Heart left ventricle (tissue), 16 donors: Measurements from ENCODE around the gene GOSR2. TPM values are rescaled to one million over a fixed set of nuclear protein-coding genes. Genes with fewer than 3 reads are reported as not detected.

Source experiments
- ATAC-seq, 4 donors: fragments of 200-7000 bp; cut with Tn5 transposase; one replicate each; pipeline ENCODE4 v1.9.1; 2020 to 2022; ENCODE audit warnings: moderate library complexity in 4 of 4, mild to moderate bottlenecking in 3 of 4, moderate number of reproducible peaks in 1 of 4
- DNase-seq, 5 donors: peaks; one replicate each; pipeline ENCODE4 v3.0.0-alpha.2; 2020
- H3K27ac ChIP-seq, 12 donors: fragments of 200-600 bp; sonication (generic) in 4 of 12; one replicate each; pipeline versions ENCODE4 v1.5.0 to v1.8.0; 2016 to 2022; ENCODE audit warnings: mild to moderate bottlenecking in 2 of 12
- H3K27me3 ChIP-seq, 9 donors: fragments of 200-600 bp; sonication (generic) in 2 of 9; one replicate each; pipeline versions ENCODE4 v1.5.1 to v1.8.0; 2016 to 2022; ENCODE audit warnings: mild to moderate bottlenecking in 3 of 9
- H3K36me3 ChIP-seq, 9 donors: fragments of 200-600 bp; sonication (generic) in 2 of 9; one replicate each; pipeline versions ENCODE4 v1.5.0 to v1.8.0; 2018 to 2022; ENCODE audit warnings: mild to moderate bottlenecking in 2 of 9
- H3K4me1 ChIP-seq, 12 donors: fragments of 200-600 bp; sonication (generic) in 4 of 12; one replicate each; pipeline versions ENCODE4 v1.5.0 to v1.8.0; 2016 to 2022; ENCODE audit warnings: mild to moderate bottlenecking in 3 of 12
- H3K4me3 ChIP-seq, 12 donors: fragments of 200-600 bp; sonication (generic) in 4 of 12; one replicate each; pipeline versions ENCODE4 v1.5.0 to v1.8.0; 2017 to 2022; ENCODE audit warnings: mild to moderate bottlenecking in 9 of 12, moderate library complexity in 4 of 12
- H3K9me3 ChIP-seq, 12 donors: fragments of 200-600 bp; sonication (generic) in 4 of 12; one replicate each; pipeline versions ENCODE4 v1.5.0 to v1.8.0; 2016 to 2022; ENCODE audit warnings: mild to moderate bottlenecking in 1 of 12
- CTCF ChIP-seq, 12 donors: fragments of 200-600 bp; sonication (generic) in 4 of 12; IDR thresholded peaks; one replicate each; pipeline versions ENCODE4 v1.5.0 to v1.8.0; 2018 to 2022; ENCODE audit warnings: antibody characterized with exemption in 12 of 12, mild to moderate bottlenecking in 5 of 12
- POLR2A ChIP-seq, 2 donors: fragments of 450-650 bp; IDR thresholded peaks; one replicate each; pipeline ENCODE4 v1.6.1; 2017; ENCODE audit warnings: antibody characterized with exemption in 2 of 2, mild to moderate bottlenecking in 2 of 2, moderate library complexity in 2 of 2
- WGBS, 4 donors: extraction: QIAGEN DNeasy Blood & Tissue Kit in 2 of 4; methylation state at CpG; one replicate each; pipeline versions ENCODE4 v1.1.5 to v1.1.7; 2013 to 2018; 5-methylcytosine and 5-hydroxymethylcytosine counted together
- intact Hi-C, 10 donors: fragments of 100-400 bp; cut with DNase I; formaldehyde crosslinking; loops; one replicate each; pipeline versions ENCODE4 v1.11.1 to v1.14.2; 2022
- polyA plus RNA-seq, 2 donors: library from polyadenylated mRNA; stranded (reverse); fragments of 200-250 nt; gene quantifications; one replicate each; pipeline ENCODE4 v1.2.3, GENCODE V29; 2013
- total RNA-seq, 9 donors: library from RNA; depleted of rRNA in 2 of 9; stranded (reverse); fragments of >200 nt in 2 of 9; fragmentation: NEBNext Ultra II Directional in 3 of 9; extraction: Animal tissue kit (Norgen Biotek cat#: 25700) in 3 of 9; gene quantifications; one replicate each; pipeline versions ENCODE4 v1.1.0 to v1.2.4, GENCODE V29; 2016 to 2023
- donor health status: ischemic (EF 13 %, LVEDD 7.1; RV severe dilation, severe dysfunction).
- donor health status: healthy with polysubstance abuse.
- donor health status: DM: no; HTN: yes; CAD: no.
- donor health status: DM: no; HTN: no; CAD: no.
- donor health status: ischemic (EF 25% LVEDD 6.9; RV normal size, moderate dysfunction).
- donor health status: ischemic (EF 25% LVEDD 5.7; RV mildly dilated, moderate dysfunction).
- donor health status: healthy.
- donor health status: DM: yes; HTN: yes; CAD: no.
- donor health status: ischemic (EF 35%, LVEDD 5.7; RV mildly dilated, moderate dysfunction).
- donor health status: nonischemic (EF 11% LVEDD 7.7; RV severe dilation, severe dysfunction).
- donor health status: DM: yes; HTN: yes; CAD: no.
- donor health status: PGD.
- donor health status: ischemic (EF 29% LVEDD 5.4; RV normal size, mild dysfunction).
- donor health status: nonischemic (EF 23%, LVEDD 6.1; RV moderate dilation, normal function).

The GOSR2 gene
- total and polyA plus RNA-seq, 11 donors = 20.9 to 55.1 (median 38.4) TPM

DNA sequence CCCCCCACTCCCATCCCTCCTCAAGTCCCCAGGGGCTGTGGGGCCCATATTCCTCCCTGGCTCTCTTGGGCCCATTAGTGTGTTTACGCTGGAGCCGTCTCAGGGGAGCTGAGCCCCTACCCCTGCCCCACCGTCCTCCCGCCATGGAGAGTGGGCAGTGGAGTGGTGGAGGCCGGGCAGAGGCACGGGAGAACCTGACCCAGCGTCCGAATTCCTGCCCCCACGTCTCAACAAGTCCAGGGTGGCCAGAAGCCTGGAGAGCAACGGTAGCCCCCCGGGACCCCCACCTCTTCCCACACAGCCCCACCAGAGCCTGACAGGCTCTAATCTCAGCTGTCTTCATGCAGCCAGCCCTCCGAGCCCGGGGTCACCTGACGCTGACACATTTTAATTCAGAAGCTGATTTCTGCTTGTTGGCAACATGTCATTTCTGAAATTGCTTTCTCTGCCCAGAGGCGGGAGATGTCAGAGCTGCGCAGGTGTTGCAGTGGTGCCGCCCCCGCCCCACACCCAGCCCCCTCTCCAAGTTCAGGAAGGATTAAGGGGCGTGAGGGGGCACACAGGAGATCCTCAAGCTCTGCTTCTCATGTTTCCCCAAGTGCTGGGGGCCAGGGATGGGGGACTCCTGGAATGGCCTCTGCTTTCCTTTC, 39.0 kb upstream of the GOSR2 start:
- TF ChIP-seq CTCF (IDR thresholded peaks at IDR 0.05) = no peak
- TF ChIP-seq POLR2A (IDR thresholded peaks at IDR 0.05) = no peak
- H3K4me3 ChIP-seq = no peak overlapping the region
- no peaks in the 10 kb centered on the region for H3K36me3 ChIP-seq
- peaks cover 0 to 29% (median 0%) of the 10 kb centered on the region in 9 donors for H3K27me3 ChIP-seq
- no peaks in the 10 kb centered on the region for H3K9me3 ChIP-seq
- peaks cover 0 to 3% (median 0%) of the 10 kb centered on the region in 12 donors for H3K4me1 ChIP-seq
- DNase-seq (no peak), ATAC-seq (no peak)
- intact Hi-C loops = no loop called here
- 50 to 55% (median 53%) methylated on average over 14 to 19 of the region's 19 CpGs for WGBS, 4 donors
- H3K27ac ChIP-seq = no peak overlapping the region

GRCh38 chr17:46884552-46884951, 38.4 kb upstream of the GOSR2 start:
- 71 to 85% (median 79%) methylated on average over 7 of the region's 7 CpGs for WGBS, 4 donors
- H3K27me3 ChIP-seq = peaks cover 0 to 34% (median 2%) of the 10 kb centered on the region in 9 donors
- H3K36me3 ChIP-seq = no peaks in the 10 kb centered on the region
- no peak for ATAC-seq
- intact Hi-C loops = no loop called here
- H3K9me3 ChIP-seq = no peaks in the 10 kb centered on the region
- no peak for DNase-seq
- no peaks in the 10 kb centered on the region for H3K4me1 ChIP-seq
- no peak for TF ChIP-seq POLR2A (IDR thresholded peaks at IDR 0.05)
- TF ChIP-seq CTCF (IDR thresholded peaks at IDR 0.05) = no peak
- H3K4me3 ChIP-seq = no peak overlapping the region
- H3K27ac ChIP-seq = no peak overlapping the region

- 58 to 68% (median 65%) methylated on average over 10 of the region's 10 CpGs for WGBS, 4 donors
- Histone ChIP-seq H3K4me3 (no peak overlapping the region), H3K27ac (no peak overlapping the region), H3K27me3 (peaks cover 0 to 44% (median 2%) of the 10 kb centered on the region in 9 donors), H3K4me1 (peaks cover 0 to 3% (median 0%) of the 10 kb centered on the region in 12 donors), H3K36me3 (no peaks in the 10 kb centered on the region), H3K9me3 (no peaks in the 10 kb centered on the region)
- TF ChIP-seq CTCF (IDR thresholded peaks at IDR 0.05) (no peak), POLR2A (IDR thresholded peaks at IDR 0.05) (no peak)
- intact Hi-C loops = no loop called here
- ATAC-seq = peak in 1 of 4 donors; percentile 42
- DNase-seq = no peak
Observed at GRCh38 chr17:46885415-46886309, 37.3 kb upstream of the GOSR2 start.

DNA sequence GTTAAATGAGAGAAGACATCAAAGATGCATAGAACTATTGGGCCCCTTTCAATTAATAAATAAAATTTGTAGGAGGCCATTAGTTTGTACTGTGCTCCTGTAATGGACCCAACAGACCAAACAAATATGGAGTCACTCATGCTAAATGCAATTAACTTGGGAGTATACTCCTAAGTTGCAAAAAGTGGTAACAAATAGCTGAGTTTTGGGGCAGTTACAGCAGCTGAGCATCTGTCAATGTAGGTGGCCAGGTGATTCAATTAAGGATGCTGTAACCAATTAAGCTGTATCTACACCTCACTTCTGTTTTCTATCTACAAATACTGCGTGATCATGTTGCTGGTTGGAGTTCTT, 36.7 kb upstream of the GOSR2 start:
- intact Hi-C loops = no loop called here
- H3K36me3 ChIP-seq = no peaks in the 10 kb centered on the region
- ATAC-seq = no peak
- no peak for DNase-seq
- TF ChIP-seq CTCF (IDR thresholded peaks at IDR 0.05) = no peak
- no peak for TF ChIP-seq POLR2A (IDR thresholded peaks at IDR 0.05)
- 89 to 100% (median 92%) methylated on average over 1 of the region's 1 CpG for WGBS, 4 donors
- no peak overlapping the region for H3K4me3 ChIP-seq
- peaks cover 0 to 47% (median 2%) of the 10 kb centered on the region in 9 donors for H3K27me3 ChIP-seq
- no peaks in the 10 kb centered on the region for H3K9me3 ChIP-seq
- peaks cover 0 to 8% (median 0%) of the 10 kb centered on the region in 12 donors for H3K4me1 ChIP-seq
- H3K27ac ChIP-seq = no peak overlapping the region
